HCT116 (cell line): ENCODE data around the gene CTNND2. TPM values are rescaled to one million over a fixed set of nuclear protein-coding genes. Genes with fewer than 3 reads are reported as not detected.

Experiments
- ATAC-seq: fragments of 200-7000 bp; cut with Tn5 transposase; 2 replicates; pipeline ENCODE4 v1.9.1; 2020; ENCODE audit warnings: mild to moderate bottlenecking, moderate library complexity
- BruUV-seq: library from RNA; stranded (reverse); fragments of 400-500 nt; replicated peaks from 2 replicates; lab custom pipeline; 2021; lab: Mats Ljungman, UMichigan
- CTCF ChIA-PET: fragments of 300-600 bp; sonication (Branson Sonifier 250); formaldehyde crosslinking; loops from one replicate; lab custom pipeline; 2021; ENCODE audit warnings: antibody characterized with exemption; lab: Charles Lee
- POLR2A ChIA-PET: fragments of 300-600, 350-600 bp; sonication (Branson Sonifier 250); formaldehyde crosslinking; loops from one replicate; lab custom pipeline; 2021; ENCODE audit warnings: antibody characterized with exemption; lab: Charles Lee
- RAD21 ChIA-PET, 2 experiments: fragments of 300-600 bp; sonication (Branson Sonifier 250); formaldehyde crosslinking; loops; one replicate each; lab custom pipeline; 2023; ENCODE audit warnings: low total read pairs in 2 of 2; ENCODE audit not compliant: uncharacterized antibody in 2 of 2, unreplicated experiment in 2 of 2, low non-redundant PET in 1 of 2; lab: Charles Lee
- DNase-seq: peaks from one replicate; pipeline ENCODE4 v3.0.0-alpha.2; 2010; ENCODE audit warnings: low read depth, low spot score
- H2AFZ ChIP-seq: fragments of 200-600 bp; shearing (Covaris generic), sonication (generic); 2 replicates; pipeline ENCODE4 v1.6.1; 2017; ENCODE audit warnings: low read depth, mixed run types, mixed read lengths, antibody characterized with exemption, low read length; ENCODE audit not compliant: poor library complexity, severe bottlenecking
- H3K27ac ChIP-seq: 2 replicates; pipeline ENCODE4 v1.5.1; 2012; ENCODE audit warnings: low read depth, low read length
- H3K27me3 ChIP-seq: fragments of 200-600 bp; sonication (generic); 2 replicates; pipeline ENCODE4 v1.6.1; 2016; ENCODE audit warnings: mixed run types, low read length, mixed read lengths; ENCODE audit not compliant: insufficient read depth
- H3K36me3 ChIP-seq, 2 experiments: fragments of 200-500 bp in 1 of 2; fragments of 200-600 bp in 1 of 2; sonication (Bioruptor generic) in 1 of 2; sonication (generic) in 1 of 2; 2 replicates each; pipeline versions ENCODE4 v1.5.1 to v1.6.1; 2014 to 2016; ENCODE audit warnings: low read length in 2 of 2, inconsistent platforms in 1 of 2, mixed read lengths in 1 of 2, mixed run types in 1 of 2; ENCODE audit not compliant: insufficient read depth in 2 of 2, control insufficient read depth in 1 of 2
- H3K4me1 ChIP-seq, 2 experiments: fragments of 200-600 bp in 1 of 2; sonication (generic) in 1 of 2; 2 replicates each; pipeline versions ENCODE4 v1.5.1 to v1.6.1; 2012 to 2017; ENCODE audit warnings: low read length in 2 of 2, inconsistent platforms in 1 of 2, mild to moderate bottlenecking in 1 of 2, mixed read lengths in 1 of 2, mixed run types in 1 of 2, moderate library complexity in 1 of 2; ENCODE audit not compliant: insufficient read depth in 2 of 2, control insufficient read depth in 1 of 2
- H3K4me2 ChIP-seq: fragments of 200-600 bp; sonication (generic); 2 replicates; pipeline ENCODE4 v1.6.1; 2017; ENCODE audit warnings: mixed run types, low read length, mixed read lengths
- H3K4me3 ChIP-seq, 2 experiments: fragments of 200-600 bp in 1 of 2; sonication (generic) in 1 of 2; replicated peaks in 1 of 2; 2 replicates each; pipeline ENCODE4 v1.5.1; 2011 to 2016; ENCODE audit warnings: low read length in 2 of 2, control low read depth in 1 of 2, low read depth in 1 of 2, mild to moderate bottlenecking in 1 of 2, mixed read lengths in 1 of 2, mixed run types in 1 of 2
- H3K79me2 ChIP-seq: fragments of 200-600 bp; sonication (generic); 2 replicates; pipeline ENCODE4 v1.6.1; 2017; ENCODE audit warnings: mild to moderate bottlenecking, mixed run types, low read length, moderate library complexity, mixed read lengths; ENCODE audit not compliant: insufficient read depth
- H3K9ac ChIP-seq: fragments of 200-600 bp; sonication (generic); 2 replicates; pipeline ENCODE4 v1.6.1; 2016; ENCODE audit warnings: low read length, mixed read lengths
- H3K9me2 ChIP-seq: fragments of 200-600 bp; sonication (generic), shearing (Covaris generic); 2 replicates; pipeline ENCODE4 v1.6.1; 2017; ENCODE audit warnings: mixed run types, mild to moderate bottlenecking, moderate library complexity; ENCODE audit not compliant: insufficient read depth
- H3K9me3 ChIP-seq, 2 experiments: fragments of 200-500 bp in 1 of 2; fragments of 200-600 bp in 1 of 2; sonication (Bioruptor generic) in 1 of 2; sonication (generic) in 1 of 2; 2 replicates each; pipeline ENCODE4 v1.6.1; 2014 to 2017; ENCODE audit warnings: low read length in 2 of 2, mixed read lengths in 2 of 2, inconsistent platforms in 1 of 2, low read depth in 1 of 2, mild to moderate bottlenecking in 1 of 2, mixed run types in 1 of 2, moderate library complexity in 1 of 2; ENCODE audit not compliant: control insufficient read depth in 1 of 2, insufficient read depth in 1 of 2
- H4K20me1 ChIP-seq: fragments of 200-600 bp; sonication (generic), shearing (Covaris generic); 2 replicates; pipeline ENCODE4 v1.6.1; 2017; ENCODE audit warnings: mixed run types, mild to moderate bottlenecking, moderate library complexity; ENCODE audit not compliant: insufficient read depth
- ATF3 ChIP-seq: IDR thresholded peaks from 2 replicates; pipeline ENCODE4 v1.6.1; 2012
- ELF1 ChIP-seq: IDR thresholded peaks from 2 replicates; pipeline ENCODE4 v1.6.1; 2012; ENCODE audit warnings: low read depth, borderline replicate concordance
- EZH2 ChIP-seq: fragments of 200-600 bp; sonication (generic); IDR thresholded peaks from 2 replicates; pipeline ENCODE4 v1.6.1; 2017; ENCODE audit warnings: antibody characterized with exemption, mixed run types
- FOSL1 ChIP-seq: IDR thresholded peaks from 2 replicates; pipeline ENCODE4 v1.6.1; 2012; ENCODE audit warnings: low read depth
- MAX ChIP-seq: IDR thresholded peaks from 2 replicates; pipeline ENCODE4 v1.6.1; 2012
- POLR2A ChIP-seq: IDR thresholded peaks from 2 replicates; pipeline ENCODE4 v1.7.0; 2011; ENCODE audit warnings: borderline replicate concordance; ENCODE audit not compliant: insufficient read depth, insufficient read length; ENCODE audit errors: extremely low read depth
- RAD21 ChIP-seq: IDR thresholded peaks from 2 replicates; pipeline ENCODE4 v1.6.1; 2012; ENCODE audit warnings: low read depth, mild to moderate bottlenecking
- REST ChIP-seq: IDR thresholded peaks from 2 replicates; pipeline ENCODE4 v1.6.1; 2012; ENCODE audit warnings: low read depth
- SRF ChIP-seq: IDR thresholded peaks from 2 replicates; pipeline ENCODE4 v1.6.1; 2012; ENCODE audit warnings: low read depth
- TCF7L2 ChIP-seq: IDR thresholded peaks from 2 replicates; pipeline ENCODE4 v1.7.0; 2011; ENCODE audit warnings: borderline replicate concordance, inconsistent platforms; ENCODE audit not compliant: insufficient read depth, insufficient read length; ENCODE audit errors: extremely low read depth
- YY1 ChIP-seq: IDR thresholded peaks from 2 replicates; pipeline ENCODE4 v1.6.1; 2011; ENCODE audit warnings: low read length, low read depth, moderate library complexity, mild to moderate bottlenecking; ENCODE audit not compliant: insufficient replicate concordance; ENCODE audit errors: extremely low read depth
- ZNF274 ChIP-seq: fragments of 200-500 bp; sonication (Bioruptor generic); IDR thresholded peaks from 2 replicates; pipeline ENCODE4 v1.6.1; 2014; ENCODE audit warnings: mild to moderate bottlenecking, low read depth, low read length, inconsistent platforms
- intact Hi-C: fragments of 100-400 bp; cut with micrococcal nuclease; formaldehyde crosslinking; loops from 2 replicates; pipeline ENCODE4 v1.10.0; 2022
- total RNA-seq: library from RNA; stranded (reverse); gene quantifications from one replicate; pipeline ENCODE4 v1.2.1, GENCODE V29; 2021; ENCODE audit not compliant: unreplicated experiment

Gene CTNND2
- total RNA-seq, 1 experiment from 2014 or later: not detected

DNA sequence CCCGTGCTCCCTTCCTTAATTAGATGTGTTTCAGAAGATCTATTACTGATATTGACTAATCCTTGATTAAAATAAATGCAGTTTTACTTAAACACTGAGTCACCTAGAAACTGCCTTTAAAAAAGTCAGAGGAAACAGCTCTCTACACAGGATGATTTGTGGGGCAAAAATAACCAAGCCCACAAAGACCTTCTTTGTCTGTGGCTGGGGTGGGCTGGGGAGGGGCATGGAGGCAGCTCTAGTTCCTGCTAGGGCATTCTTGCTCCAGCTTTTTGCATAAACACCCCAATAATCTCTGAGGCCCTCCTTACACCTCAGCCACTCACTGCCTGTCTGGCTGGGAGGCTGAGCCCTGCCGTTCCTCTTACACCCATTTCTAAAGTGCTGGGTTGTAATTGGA, 915.6 kb downstream of the CTNND2 start:
- Histone ChIP-seq H3K27ac (no peak overlapping the region), H3K4me3 (no peak overlapping the region), H4K20me1 (no peaks in the 10 kb centered on the region), H3K79me2 (no peaks in the 10 kb centered on the region), H2AFZ (no peak overlapping the region), H3K36me3 (no peaks in the 10 kb centered on the region), H3K27me3 (peaks cover 27% of the 10 kb centered on the region; the same call in 1 of the 2 replicates), H3K9me3 (no peaks in the 10 kb centered on the region), H3K4me2 (no peak overlapping the region), H3K9ac (no peak overlapping the region), H3K9me2 (no peaks in the 10 kb centered on the region), H3K4me1 (no peaks in the 10 kb centered on the region)
- POLR2A ChIA-PET: no interaction called here
- CTCF ChIA-PET: interaction anchor here (0.9 to 2.3 kb wide), 12 partner anchors 11 to 293 kb away, joined by 3 to 13 read pairs (median 4); no protein-coding TSS in a partner anchor
- intact Hi-C loops: loop anchor here (2.0 to 5.0 kb wide), 3 partner anchors 194 to 536 kb away; no protein-coding TSS in a partner anchor
- RAD21 ChIA-PET: no interaction called here
- no peak for TF ChIP-seq ELF1
- TF ChIP-seq MAX: no peak
- TF ChIP-seq SRF: no peak
- TF ChIP-seq EZH2: no peak
- TF ChIP-seq YY1: no peak
- TF ChIP-seq ZNF274: no peak
- TF ChIP-seq FOSL1: no peak
- no peak for TF ChIP-seq ATF3
- TF ChIP-seq POLR2A: no peak
- no peak for TF ChIP-seq TCF7L2
- no peak for TF ChIP-seq RAD21
- TF ChIP-seq REST: no peak
- no peak for DNase-seq
- no TSS peak for BruUV-seq
- ATAC-seq: no peak
